AG10803 (cell line): ENCODE measurements around the gene GFM2.
"Not testable (repeated sequence)": the region's sequence is repeated elsewhere in the genome, so short reads cannot be mapped to it uniquely, and the experiment has no call there.

ENCODE experiments used
- DNase-seq: peaks from one replicate; pipeline ENCODE4 v3.0.0; 2010; ENCODE audit warnings: low read depth
- H3K4me3 ChIP-seq: 2 replicates; pipeline ENCODE4 v1.5.1; 2011; ENCODE audit warnings: mild to moderate bottlenecking, low read length, control low read depth
- TF ChIP-seq, protein P1 (sequence below): conservative IDR thresholded peaks from 2 replicates; pipeline ENCODE4 v1.5.1; 2011; ENCODE audit warnings: mild to moderate bottlenecking, low read length, control low read depth, inconsistent platforms

GFM2 gene

DNA sequence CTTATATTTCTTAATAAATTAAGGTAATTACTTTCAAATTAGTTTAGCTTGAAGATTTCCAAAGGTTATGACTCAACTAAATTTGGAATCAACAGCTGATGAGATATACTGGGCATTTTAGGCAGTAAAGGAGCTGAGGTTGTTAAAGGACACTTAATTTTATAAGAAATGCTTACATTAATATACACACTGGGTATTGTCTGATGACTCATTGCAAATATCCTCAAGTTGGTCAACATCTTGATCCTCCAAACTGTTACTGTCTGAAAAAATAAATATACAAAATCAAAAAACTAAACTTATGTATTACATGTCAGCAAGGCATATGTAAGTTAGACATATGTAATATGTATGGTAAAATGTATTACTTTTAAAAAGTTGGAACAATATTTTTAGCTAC is 3.4 kb downstream of the GFM2 start:
- TF ChIP-seq, protein P1, sequence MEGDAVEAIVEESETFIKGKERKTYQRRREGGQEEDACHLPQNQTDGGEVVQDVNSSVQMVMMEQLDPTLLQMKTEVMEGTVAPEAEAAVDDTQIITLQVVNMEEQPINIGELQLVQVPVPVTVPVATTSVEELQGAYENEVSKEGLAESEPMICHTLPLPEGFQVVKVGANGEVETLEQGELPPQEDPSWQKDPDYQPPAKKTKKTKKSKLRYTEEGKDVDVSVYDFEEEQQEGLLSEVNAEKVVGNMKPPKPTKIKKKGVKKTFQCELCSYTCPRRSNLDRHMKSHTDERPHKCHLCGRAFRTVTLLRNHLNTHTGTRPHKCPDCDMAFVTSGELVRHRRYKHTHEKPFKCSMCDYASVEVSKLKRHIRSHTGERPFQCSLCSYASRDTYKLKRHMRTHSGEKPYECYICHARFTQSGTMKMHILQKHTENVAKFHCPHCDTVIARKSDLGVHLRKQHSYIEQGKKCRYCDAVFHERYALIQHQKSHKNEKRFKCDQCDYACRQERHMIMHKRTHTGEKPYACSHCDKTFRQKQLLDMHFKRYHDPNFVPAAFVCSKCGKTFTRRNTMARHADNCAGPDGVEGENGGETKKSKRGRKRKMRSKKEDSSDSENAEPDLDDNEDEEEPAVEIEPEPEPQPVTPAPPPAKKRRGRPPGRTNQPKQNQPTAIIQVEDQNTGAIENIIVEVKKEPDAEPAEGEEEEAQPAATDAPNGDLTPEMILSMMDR: no peak
- H3K4me3 ChIP-seq: no peak overlapping the region
- DNase-seq: no peak

DNA sequence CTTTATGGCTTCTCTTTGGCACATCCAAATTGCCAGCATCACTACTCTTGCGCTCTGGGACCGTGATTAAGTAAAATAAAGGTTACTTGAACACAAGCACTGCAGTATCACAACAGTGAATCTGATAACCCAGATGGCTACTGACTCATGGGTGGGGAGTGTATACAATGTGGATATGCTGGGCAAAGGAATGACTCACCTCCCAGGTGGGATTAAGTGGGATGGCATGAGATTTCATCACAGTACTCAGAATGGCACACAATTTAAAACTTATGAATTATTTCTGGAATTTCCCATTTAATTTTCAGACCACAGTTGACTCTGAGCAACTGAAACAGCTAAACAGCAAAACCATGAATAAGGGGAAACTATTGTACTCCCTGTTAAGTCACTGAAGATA is 4.3 kb downstream of the GFM2 start:
- DNase-seq: peak; percentile 77
- TF ChIP-seq, protein P1: no peak
- H3K4me3 ChIP-seq: no peak overlapping the region

DNA sequence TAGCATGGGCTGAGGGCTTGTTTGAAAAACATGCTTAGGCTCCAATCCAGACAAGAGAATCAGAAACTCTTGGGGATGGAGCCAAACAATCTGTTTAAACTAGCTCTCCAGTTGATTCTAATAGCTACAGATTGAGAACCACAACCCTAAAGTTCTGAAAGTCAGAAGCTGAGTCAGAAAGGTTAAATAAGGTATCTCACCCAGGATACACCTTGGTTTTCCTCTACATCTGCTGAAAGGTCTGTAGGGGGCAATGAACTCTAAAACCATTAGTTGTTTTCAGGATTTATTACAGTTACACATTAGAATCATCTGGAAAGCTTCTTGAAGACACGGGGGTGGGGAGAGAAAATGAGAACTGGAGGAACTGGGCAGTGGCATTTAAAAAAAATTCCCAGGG is 5.7 kb downstream of the GFM2 start:
- TF ChIP-seq, protein P1: no peak
- no peak overlapping the region for H3K4me3 ChIP-seq
- DNase-seq: no peak

DNA sequence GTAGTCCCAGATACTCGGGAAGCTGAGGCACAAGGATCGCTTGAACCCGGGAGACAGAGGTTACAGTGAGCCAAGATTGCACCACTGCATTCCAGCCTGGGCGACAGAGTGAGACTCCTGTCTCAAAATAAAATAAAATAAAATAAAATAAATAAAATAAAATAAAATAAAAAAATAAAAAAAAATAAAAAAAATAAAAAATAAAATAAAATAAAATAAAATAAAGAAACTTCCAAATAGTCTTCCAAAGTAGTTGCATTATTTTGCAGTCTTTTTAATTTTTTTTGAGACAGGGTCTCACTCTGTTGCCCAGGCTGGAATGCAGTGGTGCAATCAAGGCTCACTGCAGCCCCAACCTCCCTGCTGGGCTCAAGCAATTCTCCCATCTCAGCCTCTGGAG is 18.2 kb downstream of the GFM2 start:
- DNase-seq, H3K4me3 ChIP-seq: not testable (repeated sequence)

DNA sequence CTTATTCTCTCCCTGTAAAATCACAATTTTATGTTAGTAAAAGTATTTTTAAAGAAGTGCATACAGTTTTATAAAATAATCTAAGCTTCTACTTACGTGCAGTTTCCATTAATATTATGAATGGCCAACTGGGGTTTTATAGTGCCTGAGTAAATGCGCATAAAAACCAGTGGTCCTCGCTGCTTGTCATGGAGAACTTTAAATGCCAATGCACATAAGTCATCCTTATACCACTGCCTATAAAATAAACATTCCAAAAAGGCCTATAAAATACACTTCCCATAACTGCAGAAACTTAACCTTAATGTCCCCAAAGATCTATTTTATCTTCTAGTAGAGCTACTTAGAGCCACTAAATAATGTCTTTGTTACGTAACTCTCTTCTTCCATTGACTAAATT is 28.5 kb downstream of the GFM2 start:
- TF ChIP-seq, protein P1: no peak
- no peak for DNase-seq
- H3K4me3 ChIP-seq: no peak overlapping the region

DNA sequence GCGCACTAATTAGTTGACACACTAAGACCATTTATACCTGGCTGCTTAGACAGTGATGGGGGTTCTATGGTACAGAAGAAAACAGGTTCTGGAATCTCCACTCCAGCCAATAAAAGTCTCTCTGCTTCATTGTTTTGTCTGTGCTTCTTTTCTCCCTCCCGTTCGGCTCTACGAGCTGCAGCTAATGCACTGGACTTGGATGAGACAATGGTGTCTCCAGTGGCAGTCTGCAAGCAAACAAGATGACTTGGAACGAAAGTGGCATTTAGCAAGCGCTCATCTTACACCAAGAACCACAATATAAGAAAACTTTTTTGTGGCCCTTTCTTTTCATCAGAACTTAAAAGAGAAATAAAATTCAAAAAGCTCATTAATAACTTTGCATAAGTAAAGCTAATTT is 30.2 kb downstream of the GFM2 start:
- TF ChIP-seq, protein P1: no peak
- H3K4me3 ChIP-seq: no peak overlapping the region
- no peak for DNase-seq

DNA sequence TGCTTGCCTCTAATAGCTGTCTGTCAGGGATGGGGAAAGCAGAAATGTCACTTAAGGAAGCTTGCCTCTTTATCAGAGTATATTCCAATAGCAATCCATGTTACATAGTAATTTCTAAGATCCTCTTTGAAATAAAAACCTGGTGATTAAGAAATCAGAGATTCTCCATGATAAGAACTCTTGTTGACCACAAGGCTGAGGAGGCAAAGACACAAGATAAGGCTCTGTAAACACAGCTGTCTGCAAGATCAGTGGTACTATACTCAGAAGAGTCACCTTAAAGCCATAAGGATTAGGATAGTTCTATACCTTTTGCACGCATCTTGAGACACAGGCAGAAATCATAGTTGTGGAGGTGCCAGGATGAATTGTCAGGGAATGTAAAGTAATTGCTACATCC is 41.6 kb downstream of the GFM2 start:
- TF ChIP-seq, protein P1: no peak
- DNase-seq: no peak
- no peak overlapping the region for H3K4me3 ChIP-seq

DNA sequence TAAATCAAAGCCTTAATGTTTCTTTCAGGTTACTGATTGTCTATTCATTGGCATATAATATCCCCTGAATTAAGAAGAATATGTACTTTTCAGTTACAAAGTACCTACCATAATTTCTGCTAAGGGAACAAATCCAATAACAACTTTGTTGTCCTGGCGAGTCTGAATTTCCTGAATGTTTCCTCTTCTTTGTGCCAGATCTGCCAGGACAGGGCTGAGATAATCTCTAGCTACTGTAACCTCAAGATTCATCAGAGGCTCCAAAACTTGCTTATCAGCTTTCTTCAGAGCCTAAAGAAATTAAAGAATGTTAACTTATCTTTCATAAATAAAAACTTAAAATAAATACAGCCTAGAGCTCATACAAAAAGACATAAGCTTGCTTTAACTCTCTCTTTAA is 44.6 kb downstream of the GFM2 start:
- TF ChIP-seq, protein P1: no peak
- no peak overlapping the region for H3K4me3 ChIP-seq
- DNase-seq: no peak
